GM12878 (cell line): ENCODE results near the gene GPR151. TPM values are rescaled to one million over a fixed set of nuclear protein-coding genes. Genes with fewer than 3 reads are reported as not detected.

ENCODE experiments used
- ATAC-seq: fragments of 200-7000 bp; cut with Tn5 transposase; 3 replicates; pipeline ENCODE4 v1.9.1; 2020; ENCODE audit warnings: mild to moderate bottlenecking, moderate library complexity
- BruUV-seq: library from RNA; stranded (reverse); fragments of 400-500 nt; replicated peaks from 2 replicates; lab custom pipeline; 2021; lab: Mats Ljungman, UMichigan
- CTCF ChIA-PET: fragments of 300-600 bp; sonication (Branson Sonifier 250); formaldehyde crosslinking; extraction: SDS; loops from one replicate; lab custom pipeline; 2021; ENCODE audit warnings: inconsistent platforms; lab: Yijun Ruan, JAX
- POLR2A ChIA-PET: fragments of 350-600 bp; formaldehyde crosslinking; extraction: SDS; loops from one replicate; lab custom pipeline; 2021; ENCODE audit warnings: inconsistent platforms; lab: Charles Lee
- RAD21 ChIA-PET: fragments of 300-600 bp; sonication (Branson Sonifier 250); formaldehyde crosslinking; loops from one replicate; lab custom pipeline; 2023; ENCODE audit warnings: antibody characterized with exemption; ENCODE audit not compliant: unreplicated experiment; lab: Charles Lee
- SMC1A ChIA-PET: fragments of 300-600 bp; sonication (Branson Sonifier 250); formaldehyde crosslinking; loops from one replicate; lab custom pipeline; 2023; ENCODE audit not compliant: unreplicated experiment, uncharacterized antibody; lab: Charles Lee
- DNase-seq: peaks from one replicate; pipeline ENCODE4 v3.0.0-alpha.2; 2011; ENCODE audit warnings: low read depth, low spot score
- FAIRE-seq: peaks from 3 replicates; lab custom pipeline; 2011; peaks lifted over from hg19 to GRCh38; lab: Jason Lieb, UNC
- H2AFZ ChIP-seq: 2 replicates; pipeline ENCODE4 v1.6.0; 2011; ENCODE audit warnings: low read depth, low read length, control low read depth; ENCODE audit not compliant: control insufficient read depth
- H3K27ac ChIP-seq: 2 replicates; pipeline ENCODE4 v1.5.1; 2011; ENCODE audit warnings: control low read depth; ENCODE audit not compliant: control insufficient read depth, insufficient read depth
- H3K27me3 ChIP-seq, 2 experiments: replicated peaks in 1 of 2; 2 replicates each; pipeline versions ENCODE4 v1.6.0 to v1.6.1; 2011; ENCODE audit warnings: low read length in 1 of 2; ENCODE audit not compliant: control insufficient read depth in 2 of 2, insufficient read depth in 2 of 2
- H3K36me3 ChIP-seq, 2 experiments: 2 replicates each; pipeline ENCODE4 v1.5.1; 2011; ENCODE audit warnings: low read length in 1 of 2; ENCODE audit not compliant: control insufficient read depth in 2 of 2, insufficient read depth in 2 of 2
- H3K4me1 ChIP-seq: 2 replicates; pipeline ENCODE4 v1.6.1; 2011; ENCODE audit warnings: mild to moderate bottlenecking, low read length, moderate library complexity, mixed read lengths; ENCODE audit not compliant: control insufficient read depth, insufficient read depth
- H3K4me2 ChIP-seq: 2 replicates; pipeline ENCODE4 v1.6.0; 2011; ENCODE audit warnings: control low read depth; ENCODE audit not compliant: control insufficient read depth, insufficient read depth
- H3K4me3 ChIP-seq: fragments of 200-600 bp; sonication (generic); 2 replicates; pipeline ENCODE4 v1.5.1; 2016
- H3K79me2 ChIP-seq: 2 replicates; pipeline ENCODE4 v1.6.0; 2011; ENCODE audit warnings: low read length; ENCODE audit not compliant: control insufficient read depth, insufficient read depth
- H3K9ac ChIP-seq: 2 replicates; pipeline ENCODE4 v1.8.0; 2011; ENCODE audit warnings: low read length, control low read depth, mixed read lengths; ENCODE audit not compliant: control insufficient read depth, insufficient read depth
- H3K9me3 ChIP-seq: replicated peaks from 3 replicates; pipeline ENCODE4 v1.5.1; 2011; ENCODE audit warnings: mild to moderate bottlenecking, low read length; ENCODE audit not compliant: control insufficient read depth, insufficient read depth
- H4K20me1 ChIP-seq: 2 replicates; pipeline ENCODE4 v1.6.0; 2011; ENCODE audit not compliant: control insufficient read depth, insufficient read depth
- BACH1 ChIP-seq: fragments of 450-650 bp; IDR thresholded peaks from 2 replicates; pipeline ENCODE4 v1.6.1; 2017; ENCODE audit warnings: mild to moderate bottlenecking, borderline replicate concordance
- BMI1 ChIP-seq: fragments of 450-650 bp; IDR thresholded peaks from 2 replicates; pipeline ENCODE4 v1.6.1; 2016; ENCODE audit warnings: mild to moderate bottlenecking, moderate library complexity, borderline replicate concordance
- FOXM1 ChIP-seq: IDR thresholded peaks from 2 replicates; pipeline ENCODE4 v1.6.1; 2012; ENCODE audit warnings: low read depth, mild to moderate bottlenecking, inconsistent platforms, low read length, moderate library complexity
- NFIC ChIP-seq: IDR thresholded peaks from 2 replicates; pipeline ENCODE4 v1.6.1; 2012; ENCODE audit warnings: low read depth, mild to moderate bottlenecking, inconsistent platforms, low read length, moderate library complexity
- PKNOX1 ChIP-seq: fragments of 450-650 bp; IDR thresholded peaks from 2 replicates; pipeline ENCODE4 v1.6.1; 2016; ENCODE audit warnings: mild to moderate bottlenecking
- PML ChIP-seq: IDR thresholded peaks from 2 replicates; pipeline ENCODE4 v1.6.1; 2012; ENCODE audit warnings: low read length, inconsistent platforms
- POLR2A ChIP-seq: IDR thresholded peaks from 2 replicates; pipeline ENCODE4 v1.6.1; 2011; ENCODE audit warnings: low read depth, mild to moderate bottlenecking, low read length
- PRDM15 ChIP-seq: fragments of 450-650 bp; formaldehyde crosslinking; IDR thresholded peaks from 2 replicates; pipeline ENCODE4 v1.4.0; 2020; ENCODE audit warnings: mild to moderate bottlenecking, moderate library complexity
- RBBP5 ChIP-seq: fragments of 200-600 bp; sonication (generic); conservative IDR thresholded peaks from 2 replicates; pipeline ENCODE4 v1.6.1; 2016
- SIN3A ChIP-seq: IDR thresholded peaks from 2 replicates; pipeline ENCODE4 v1.6.1; 2012; ENCODE audit warnings: low read depth, low read length, improper control_type of control experiment
- SPI1 ChIP-seq: IDR thresholded peaks from 2 replicates; pipeline ENCODE4 v1.6.1; 2011; ENCODE audit warnings: low read depth, mild to moderate bottlenecking, low read length, moderate library complexity, borderline replicate concordance; ENCODE audit not compliant: insufficient read depth
- SREBF1 ChIP-seq: IDR thresholded peaks from 2 replicates; pipeline ENCODE4 v1.6.1; 2012; ENCODE audit warnings: mild to moderate bottlenecking, low read length
- TBL1XR1 ChIP-seq: IDR thresholded peaks from 2 replicates; pipeline ENCODE4 v1.6.1; 2012; ENCODE audit warnings: low read depth, low read length, improper control_type of control experiment
- USF1 ChIP-seq: IDR thresholded peaks from 2 replicates; pipeline ENCODE4 v1.6.1; 2011; ENCODE audit warnings: borderline replicate concordance, low read depth, mild to moderate bottlenecking, moderate library complexity, mixed read lengths, low read length; ENCODE audit not compliant: insufficient read depth; ENCODE audit errors: extremely low read length
- ZBED1 ChIP-seq: IDR thresholded peaks from 2 replicates; pipeline ENCODE4 v1.6.1; 2016; ENCODE audit warnings: borderline replicate concordance
- ZNF622 ChIP-seq: fragments of 450-650 bp; IDR thresholded peaks from 2 replicates; pipeline ENCODE4 v1.6.1; 2017; ENCODE audit warnings: mild to moderate bottlenecking, inconsistent platforms
- WGBS: methylation state at CpG from one replicate; pipeline ENCODE4 v1.1.6; 2016; ENCODE audit warnings: low lambda C conversion rate; ENCODE audit not compliant: insufficient replicate concordance, insufficient coverage; ENCODE audit errors: missing lambda C conversion rate; 5-methylcytosine and 5-hydroxymethylcytosine counted together
- in situ Hi-C: fragments of 300-500 bp; cut with MboI; formaldehyde crosslinking; loops from 9 replicates; pipeline ENCODE4 v1.14.3; 2018; ENCODE audit warnings: mixed read lengths
- intact Hi-C: fragments of 100-400 bp; cut with micrococcal nuclease; formaldehyde crosslinking; loops from one replicate; pipeline ENCODE4 v1.14.2; 2022; ENCODE audit not compliant: unreplicated experiment
- polyA plus RNA-seq, 11 experiments: library from polyadenylated mRNA; depleted of rRNA in 4 of 11; unstranded in 6 of 11; stranded (reverse) in 5 of 11; fragments of >200 nt; fragmentation: Nextera tagmentation in 4 of 11; fragmentation: Illumina TruSeq in 1 of 11; extraction: Ambion mirVana in 4 of 11; extraction: Trizol in 1 of 11; gene quantifications; 1 replicate in 1 of 11; 2 replicates in 10 of 11; pipeline versions ENCODE4 v1.2.1 to v1.2.3, GENCODE V29; 2011 to 2016; ENCODE audit warnings: inconsistent platforms in 2 of 11, missing spikeins in 2 of 11, low read depth in 1 of 11
- total RNA-seq, 4 experiments: library from RNA; depleted of rRNA in 3 of 4; stranded (reverse); fragments of >200 nt in 3 of 4; fragmentation: Illumina TruSeq in 1 of 4; extraction: Trizol in 1 of 4; gene quantifications; 2 replicates each; pipeline versions ENCODE4 v1.2.1 to v1.2.3, GENCODE V29; 2013 to 2021

The GPR151 gene
- total and polyA plus RNA-seq, 10 of the 15 experiments (the other 5 are each of a cell fraction or from before 2014, with no cell fraction given): 0.11 TPM; not detected in 9

GRCh38 chr5:146533882-146534281 is 17.9 kb upstream of the GPR151 start:
- 0% methylated on average over 1 of the region's 1 CpG for WGBS
- RAD21 ChIA-PET: interaction anchor here (0.9 to 6.9 kb wide), 4 partner anchors 8 to 655 kb away, joined by 3 to 57 read pairs (median 8); no protein-coding TSS in a partner anchor
- Histone ChIP-seq H3K9me3 (no peaks in the 10 kb centered on the region), H4K20me1 (no peaks in the 10 kb centered on the region), H3K4me2 (no peak overlapping the region), H3K36me3 (no peaks in the 10 kb centered on the region), H3K79me2 (no peaks in the 10 kb centered on the region), H3K27me3 (no peaks in the 10 kb centered on the region), H3K4me1 (no peaks in the 10 kb centered on the region; the same call in 1 of the 2 replicates), H3K27ac (no peak overlapping the region), H2AFZ (no peak overlapping the region), H3K9ac (no peak overlapping the region), H3K4me3 (no peak overlapping the region)
- BruUV-seq: no TSS peak
- POLR2A ChIA-PET: no interaction called here
- intact Hi-C loops: loop anchor here (1.0 kb wide), 2 partner anchors 432 to 655 kb away; no protein-coding TSS in a partner anchor
- TF ChIP-seq USF1: no peak
- no peak for TF ChIP-seq SREBF1
- no peak for TF ChIP-seq NFIC
- no peak for TF ChIP-seq PML
- TF ChIP-seq ZNF622: no peak
- TF ChIP-seq PKNOX1: no peak
- no peak for TF ChIP-seq ZBED1
- no peak for TF ChIP-seq SIN3A
- TF ChIP-seq POLR2A: no peak
- TF ChIP-seq SPI1: no peak
- no peak for TF ChIP-seq RBBP5
- TF ChIP-seq TBL1XR1: no peak
- TF ChIP-seq BMI1: no peak
- no peak for TF ChIP-seq PRDM15
- TF ChIP-seq FOXM1: no peak
- no peak for TF ChIP-seq BACH1
- SMC1A ChIA-PET: interaction anchor here (1.0 to 3.9 kb wide), 4 partner anchors 8 to 835 kb away, joined by 4 to 27 read pairs (median 18); no protein-coding TSS in a partner anchor
- no peak for FAIRE-seq
- CTCF ChIA-PET: interaction anchor here (0.6 to 6.8 kb wide), 28 partner anchors 8 to 799 kb away, joined by 3 to 86 read pairs (median 3); partner anchors contain the start of gene GPR151
- DNase-seq: no peak
- in situ Hi-C loops: no loop called here
- ATAC-seq: no peak
